ENCODE results near the gene SEMA4A.

The SEMA4A gene

GRCh38 chr1:156153362-156153761 lies at the start of gene SEMA4A:
Gene SEMA4A, plus strand, starts transcription at chr1:156153585. Its CDS starts 994 bp downstream, at chr1:156154579.
- no peak for DNase-seq (ENCODE audit: extremely low spot score)
- POLR2A ChIA-PET = interaction anchor here (0.6 kb wide), 1 partner anchor 48 kb away, joined by 7 read pairs; no protein-coding TSS in a partner anchor
- no peak for TF ChIP-seq CTCF (IDR thresholded peaks at IDR 0.05; ENCODE audit: control extremely low read depth, extremely low read depth, low read depth, missing control alignments)
- CTCF ChIA-PET = interaction anchor here (1.1 to 18.1 kb wide), 5 partner anchors 45 to 166 kb away, joined by 3 to 306 read pairs (median 6); no protein-coding TSS in a partner anchor

GRCh38 chr1:156104065-156104810 lies 49.1 kb upstream of the SEMA4A start:
- no peak for DNase-seq (ENCODE audit: extremely low spot score)
- ChIA-PET POLR2A (interaction anchor here (0.6 to 13.4 kb wide), 2 partner anchors 18 to 423 kb away, joined by 6 to 266 read pairs; partner anchors contain the start of gene LMNA), CTCF (interaction anchor here (1.0 to 29.1 kb wide), 5 partner anchors 7 to 55 kb away, joined by 3 to 1172 read pairs (median 9); partner anchors contain the start of gene LMNA)
- no peak for TF ChIP-seq CTCF (IDR thresholded peaks at IDR 0.05; ENCODE audit: control extremely low read depth, extremely low read depth, low read depth, missing control alignments)

GRCh38 chr1:156104861-156105832 lies 48.2 kb upstream of the SEMA4A start:
- DNase-seq (ENCODE audit: extremely low spot score) = no peak
- ChIA-PET POLR2A (interaction anchor here (0.6 to 13.4 kb wide), 2 partner anchors 17 to 400 kb away, joined by 4 to 266 read pairs; partner anchors contain the start of gene LMNA), CTCF (interaction anchor here (0.7 to 29.1 kb wide), 5 partner anchors 8 to 120 kb away, joined by 3 to 1172 read pairs (median 7); partner anchors contain the start of gene LMNA)
- TF ChIP-seq CTCF (IDR thresholded peaks at IDR 0.05; ENCODE audit: control extremely low read depth, extremely low read depth, low read depth, missing control alignments) = no peak

GRCh38 chr1:156106624-156107488 lies 46.5 kb upstream of the SEMA4A start:
- DNase-seq (ENCODE audit: extremely low spot score) = no peak
- ChIA-PET POLR2A (interaction anchor here (0.5 to 13.4 kb wide), 4 partner anchors 10 to 106 kb away, joined by 3 to 266 read pairs (median 6); partner anchors contain the start of genes LMNA, PMF1 and SLC25A44), CTCF (interaction anchor here (1.3 to 29.1 kb wide), 5 partner anchors 10 to 39 kb away, joined by 4 to 1172 read pairs (median 5); partner anchors contain the start of gene LMNA)
- TF ChIP-seq CTCF (IDR thresholded peaks at IDR 0.05; ENCODE audit: control extremely low read depth, extremely low read depth, low read depth, missing control alignments) = no peak

- ChIA-PET POLR2A (interaction anchor here (13.4 kb wide), 1 partner anchor 14 kb away, joined by 266 read pairs; the partner anchor contains the start of gene LMNA), CTCF (interaction anchor here (1.3 to 29.1 kb wide), 3 partner anchors 11 to 16 kb away, joined by 4 to 1172 read pairs (median 90); partner anchors contain the start of gene LMNA)
- DNase-seq (ENCODE audit: extremely low spot score) = no peak
- TF ChIP-seq CTCF (IDR thresholded peaks at IDR 0.05; ENCODE audit: control extremely low read depth, extremely low read depth, low read depth, missing control alignments) = no peak
Observed at GRCh38 chr1:156108057-156108456, 45.3 kb upstream of the SEMA4A start.
